Measurements from ENCODE around the gene A2M.

The A2M gene

GRCh38 chr12:9079883-9080675 is 35.6 kb downstream of the A2M start:
- no peak for ATAC-seq (ENCODE audit: low read depth)
- no peak for TF ChIP-seq CTCF (IDR thresholded peaks at IDR 0.05; ENCODE audit: poor library complexity, severe bottlenecking)
- no peaks in the 10 kb centered on the region for H3K36me3 ChIP-seq (ENCODE audit: low read depth)

GRCh38 chr12:9079082-9079481 is 36.6 kb downstream of the A2M start:
- Histone ChIP-seq H3K9me3 (ENCODE audit: severe bottlenecking) (no peaks in the 10 kb centered on the region), H3K27ac (ENCODE audit: poor library complexity, severe bottlenecking) (no peak overlapping the region), H3K4me3 (ENCODE audit: severe bottlenecking) (no peak overlapping the region), H3K4me1 (ENCODE audit: insufficient read depth, poor library complexity, severe bottlenecking) (no peaks in the 10 kb centered on the region), H3K27me3 (ENCODE audit: insufficient read depth, poor library complexity, severe bottlenecking) (no peaks in the 10 kb centered on the region), H3K36me3 (ENCODE audit: low read depth) (no peaks in the 10 kb centered on the region)
- DNase-seq (ENCODE audit: low spot score) (no peak), ATAC-seq (ENCODE audit: low read depth) (no peak)
- TF ChIP-seq CTCF (IDR thresholded peaks at IDR 0.05; ENCODE audit: poor library complexity, severe bottlenecking) = no peak

More at GRCh38 chr12:9079883-9080675, 35.6 kb downstream of the A2M start:
- DNase-seq (ENCODE audit: low spot score) = no peak
- no peak overlapping the region for H3K4me3 ChIP-seq (ENCODE audit: severe bottlenecking)
- no peaks in the 10 kb centered on the region for H3K4me1 ChIP-seq (ENCODE audit: insufficient read depth, poor library complexity, severe bottlenecking)
- no peaks in the 10 kb centered on the region for H3K27me3 ChIP-seq (ENCODE audit: insufficient read depth, poor library complexity, severe bottlenecking)
- no peaks in the 10 kb centered on the region for H3K9me3 ChIP-seq (ENCODE audit: severe bottlenecking)
- H3K27ac ChIP-seq (ENCODE audit: poor library complexity, severe bottlenecking) = no peak overlapping the region

GRCh38 chr12:9077152-9078031 is 38.3 kb downstream of the A2M start:
- H3K36me3 ChIP-seq (ENCODE audit: low read depth) = no peaks in the 10 kb centered on the region
- ATAC-seq (ENCODE audit: low read depth) (no peak), DNase-seq (ENCODE audit: low spot score) (no peak)
- no peaks in the 10 kb centered on the region for H3K4me1 ChIP-seq (ENCODE audit: insufficient read depth, poor library complexity, severe bottlenecking)
- H3K4me3 ChIP-seq (ENCODE audit: severe bottlenecking) = no peak overlapping the region
- H3K9me3 ChIP-seq (ENCODE audit: severe bottlenecking) = no peaks in the 10 kb centered on the region
- TF ChIP-seq CTCF (IDR thresholded peaks at IDR 0.05; ENCODE audit: poor library complexity, severe bottlenecking) = no peak
- H3K27ac ChIP-seq (ENCODE audit: poor library complexity, severe bottlenecking) = no peak overlapping the region
- no peaks in the 10 kb centered on the region for H3K27me3 ChIP-seq (ENCODE audit: insufficient read depth, poor library complexity, severe bottlenecking)

- no peaks in the 10 kb centered on the region for H3K9me3 ChIP-seq (ENCODE audit: severe bottlenecking)
These were observed 39.0 kb downstream of the A2M start for GRCh38 chr12:9076733-9077132.

More at GRCh38 chr12:9076733-9077132, 39.0 kb downstream of the A2M start:
- Histone ChIP-seq H3K27ac (ENCODE audit: poor library complexity, severe bottlenecking) (no peak overlapping the region), H3K4me1 (ENCODE audit: insufficient read depth, poor library complexity, severe bottlenecking) (no peaks in the 10 kb centered on the region), H3K36me3 (ENCODE audit: low read depth) (no peaks in the 10 kb centered on the region), H3K27me3 (ENCODE audit: insufficient read depth, poor library complexity, severe bottlenecking) (no peaks in the 10 kb centered on the region), H3K4me3 (ENCODE audit: severe bottlenecking) (no peak overlapping the region)
- no peak for DNase-seq (ENCODE audit: low spot score)
- ATAC-seq (ENCODE audit: low read depth) = no peak
- no peak for TF ChIP-seq CTCF (IDR thresholded peaks at IDR 0.05; ENCODE audit: poor library complexity, severe bottlenecking)
